Measurements from ENCODE around the gene NXPH3.

NXPH3 gene

GRCh38 chr17:49592263-49592662, 16.6 kb downstream of the NXPH3 start:
- no peak for DNase-seq (ENCODE audit: low read depth)

GRCh38 chr17:49595328-49595727, 19.7 kb downstream of the NXPH3 start:
- no peak for DNase-seq (ENCODE audit: low read depth)

DNA sequence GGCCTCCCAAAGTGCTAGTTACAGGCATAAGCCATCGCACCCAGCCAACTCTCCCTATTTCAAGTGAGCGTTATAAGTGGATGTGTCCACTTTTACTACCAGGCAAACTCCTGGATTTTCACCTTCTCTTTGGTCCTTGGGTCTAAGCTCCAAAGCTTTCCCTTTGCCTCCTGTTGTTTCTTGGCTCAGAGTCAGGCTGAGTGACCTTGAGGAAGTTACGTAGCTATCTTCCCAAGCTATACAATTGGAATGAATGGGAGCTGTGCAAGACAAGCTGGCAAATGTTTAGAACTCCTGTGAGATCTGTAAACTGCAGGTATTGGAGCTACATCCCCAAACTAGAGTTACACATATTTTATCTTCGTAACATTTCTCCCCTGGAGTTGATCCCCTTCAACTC, 20.3 kb downstream of the NXPH3 start:
- no peak for DNase-seq (ENCODE audit: low read depth)

DNA sequence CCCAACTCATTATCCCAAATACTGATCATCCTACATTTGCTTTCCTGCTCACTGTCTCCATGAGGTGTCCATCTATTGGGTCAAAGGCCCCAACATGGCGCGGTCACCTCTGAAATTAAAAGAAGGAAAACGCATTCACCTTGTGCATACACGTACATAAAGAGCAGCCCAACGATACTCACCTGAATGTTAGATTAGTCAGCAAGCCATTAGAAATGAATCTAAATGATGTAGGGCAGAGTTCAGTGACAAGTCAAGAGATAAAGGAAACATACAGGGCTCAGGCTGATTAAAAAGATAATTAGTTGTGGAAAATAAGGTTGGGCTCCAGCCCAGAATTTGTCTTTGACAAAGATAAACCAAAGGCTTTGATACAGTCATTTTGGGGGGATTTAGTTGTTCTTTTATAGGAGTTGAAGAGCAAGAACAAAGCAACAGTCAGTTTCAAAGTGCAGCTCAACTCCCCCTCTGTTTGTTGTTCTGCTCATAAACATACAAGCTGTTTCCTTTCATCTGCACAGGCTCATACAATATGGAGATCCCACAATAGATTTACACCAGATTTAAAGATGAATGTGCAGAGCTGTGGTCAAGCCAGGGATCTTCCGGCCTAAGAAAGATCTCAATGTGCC, 21.1 kb downstream of the NXPH3 start:
- no peak for DNase-seq (ENCODE audit: low read depth)

DNA sequence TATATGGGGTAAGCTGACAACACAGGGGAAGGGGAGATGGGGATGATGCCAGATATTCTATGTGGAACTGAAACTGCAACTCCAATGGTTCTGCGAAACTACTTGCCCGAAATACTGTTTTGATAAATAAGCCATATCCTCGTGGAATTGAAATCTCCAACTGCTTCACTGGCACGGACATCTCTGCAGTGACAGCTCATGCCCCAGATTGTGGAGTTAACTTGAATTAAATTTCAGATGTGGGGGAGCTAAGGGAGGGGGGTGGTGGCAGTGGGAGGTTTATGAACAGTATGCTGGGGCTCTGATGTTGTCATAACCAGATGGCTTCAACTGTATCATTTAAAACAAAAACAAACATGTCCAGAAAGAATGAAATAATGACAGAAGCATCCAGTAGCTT, 21.8 kb downstream of the NXPH3 start:
- no peak for DNase-seq (ENCODE audit: low read depth)

- no peak for DNase-seq (ENCODE audit: low read depth)
Measured at GRCh38 chr17:49597928-49598655, 22.4 kb downstream of the NXPH3 start.

GRCh38 chr17:49598918-49599317, 23.2 kb downstream of the NXPH3 start:
- DNase-seq (ENCODE audit: low read depth) = no peak

DNA sequence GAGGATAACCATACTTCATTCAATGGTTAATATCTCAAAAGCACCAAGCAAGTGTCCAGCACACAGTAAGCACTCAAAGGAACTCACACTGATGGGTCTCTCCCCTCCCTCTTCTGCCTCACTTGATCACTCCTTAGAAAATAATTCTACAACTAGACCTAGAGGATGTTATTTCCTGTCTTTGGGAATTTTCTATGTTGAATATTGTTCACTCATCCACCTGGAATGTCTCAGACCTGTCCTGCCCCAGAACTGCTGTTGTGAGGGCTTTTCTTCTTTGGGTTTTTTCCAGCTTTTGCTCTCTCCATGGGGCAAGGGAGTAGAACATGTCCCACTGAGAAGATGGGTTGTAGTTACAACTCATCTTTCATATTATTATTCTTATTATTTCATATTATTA, 25.3 kb downstream of the NXPH3 start:
- DNase-seq (ENCODE audit: low read depth) = no peak

GRCh38 chr17:49602783-49603182, 27.1 kb downstream of the NXPH3 start:
- no peak for DNase-seq (ENCODE audit: low read depth)

GRCh38 chr17:49603238-49603637, 27.6 kb downstream of the NXPH3 start:
- DNase-seq (ENCODE audit: low read depth) = peak; percentile 81

GRCh38 chr17:49603720-49604119, 28.0 kb downstream of the NXPH3 start:
- DNase-seq (ENCODE audit: low read depth) = no peak

DNA sequence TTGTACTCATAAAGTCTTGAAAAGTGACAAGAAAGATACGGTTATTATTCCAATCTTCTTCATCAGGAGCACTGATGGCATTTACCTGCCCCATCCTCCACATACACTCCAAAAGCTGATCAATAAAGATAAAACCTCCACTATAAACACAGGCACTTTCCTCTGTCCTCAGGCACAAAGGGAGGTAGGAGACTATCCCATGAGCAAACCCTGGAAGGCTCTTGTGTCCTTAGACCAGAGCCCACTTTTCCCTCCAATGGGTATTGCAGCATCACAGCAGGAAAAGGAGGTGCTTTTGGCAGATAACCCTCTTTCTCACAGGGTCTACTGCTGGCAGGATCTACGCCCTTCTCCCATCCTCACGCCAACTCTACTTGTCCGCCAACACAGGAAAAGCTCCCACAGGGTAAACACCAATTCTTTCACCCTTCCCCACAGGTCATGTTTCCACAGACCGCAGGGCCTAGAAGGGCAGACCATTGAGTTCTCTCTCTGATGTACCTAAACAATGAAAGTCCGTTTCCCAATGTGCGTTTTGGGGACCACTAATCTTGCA, 28.7 kb downstream of the NXPH3 start:
- DNase-seq (ENCODE audit: low read depth) = no peak

DNA sequence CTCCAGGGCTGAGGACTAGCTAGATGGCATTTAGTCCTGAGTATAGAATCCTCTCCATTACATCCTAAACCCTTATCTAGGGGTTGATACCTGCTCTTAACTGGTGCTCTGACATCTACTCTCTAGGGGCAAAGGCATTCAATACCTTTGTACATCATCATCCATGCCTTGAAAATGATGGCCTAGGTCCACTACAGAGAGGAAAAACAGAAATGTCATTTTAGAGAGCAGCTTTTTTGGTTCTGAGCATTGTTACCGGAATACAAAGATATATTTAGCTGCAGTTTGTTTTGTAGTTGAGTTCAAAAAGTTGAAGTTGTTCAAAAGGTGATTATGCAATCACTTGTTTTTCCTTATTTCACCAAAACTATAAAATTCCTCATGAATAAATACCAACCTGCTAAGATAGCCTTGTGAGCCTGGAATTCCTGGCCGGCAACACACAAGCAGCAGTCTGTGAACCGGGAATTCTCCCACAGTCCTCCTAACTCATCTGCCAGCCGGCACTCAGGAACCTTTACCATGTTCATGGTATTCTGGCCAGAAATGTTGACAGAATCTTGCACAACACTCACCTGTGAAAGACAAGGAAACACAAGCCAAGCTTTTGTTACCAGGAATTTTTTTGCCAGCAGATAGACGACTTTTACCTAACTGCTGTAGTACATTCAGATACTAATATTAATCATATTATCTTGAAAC, 35.4 kb downstream of the NXPH3 start:
- no peak for DNase-seq (ENCODE audit: low read depth)

- DNase-seq (ENCODE audit: low read depth) = no peak
Measured at GRCh38 chr17:49612726-49613125, 37.1 kb downstream of the NXPH3 start.

- DNase-seq (ENCODE audit: low read depth) = no peak
Measured at GRCh38 chr17:49613182-49613800, 37.6 kb downstream of the NXPH3 start.

DNA sequence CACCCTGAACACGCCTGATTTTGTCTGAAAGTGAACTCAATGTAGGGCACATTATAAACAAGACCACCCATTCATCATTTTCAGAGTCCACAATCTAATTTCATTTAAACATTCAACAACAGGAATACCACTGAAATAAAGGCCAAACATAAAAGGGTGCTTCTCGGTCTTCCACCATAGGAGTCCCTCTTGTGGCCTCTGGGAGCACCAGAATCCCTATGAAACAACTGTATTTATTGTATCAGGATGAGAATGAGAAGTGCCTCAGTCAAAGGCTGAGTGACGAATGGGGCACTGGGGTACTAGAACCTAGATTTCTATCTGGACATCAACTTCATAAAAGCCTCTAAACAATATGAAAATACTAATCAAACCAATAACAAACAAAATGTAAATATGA, 40.4 kb downstream of the NXPH3 start:
- no peak for DNase-seq (ENCODE audit: low read depth)

- DNase-seq (ENCODE audit: low read depth) = peak; percentile 95
Measured at GRCh38 chr17:49616601-49617131, 41.0 kb downstream of the NXPH3 start.

DNA sequence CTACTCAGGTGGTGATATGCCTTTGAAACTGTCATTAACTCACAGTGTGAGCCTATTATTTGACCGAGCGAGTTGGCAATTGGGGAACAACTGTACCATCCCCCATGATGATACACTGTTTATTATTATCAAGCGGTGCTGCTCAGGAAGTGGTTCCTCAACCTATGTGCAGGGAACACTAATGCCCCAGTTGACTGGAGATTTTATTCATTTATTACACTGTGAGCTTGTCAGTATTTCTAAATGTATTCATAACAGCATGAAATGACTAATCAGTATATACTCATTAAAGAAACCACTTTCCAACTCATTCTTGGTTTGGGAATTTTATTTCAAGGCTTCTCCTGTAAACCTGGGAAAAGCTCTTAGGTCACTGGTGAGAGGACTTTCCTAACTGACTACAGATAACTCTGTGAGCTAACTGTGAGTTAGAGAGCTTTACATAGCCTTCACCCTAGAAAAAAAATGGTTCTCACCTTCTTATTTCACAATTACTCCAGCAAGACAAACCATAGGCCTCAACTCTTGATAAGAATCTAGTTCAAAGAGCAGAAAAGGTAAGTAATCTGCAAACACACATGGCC, 42.4 kb downstream of the NXPH3 start:
- DNase-seq (ENCODE audit: low read depth) = no peak

DNA sequence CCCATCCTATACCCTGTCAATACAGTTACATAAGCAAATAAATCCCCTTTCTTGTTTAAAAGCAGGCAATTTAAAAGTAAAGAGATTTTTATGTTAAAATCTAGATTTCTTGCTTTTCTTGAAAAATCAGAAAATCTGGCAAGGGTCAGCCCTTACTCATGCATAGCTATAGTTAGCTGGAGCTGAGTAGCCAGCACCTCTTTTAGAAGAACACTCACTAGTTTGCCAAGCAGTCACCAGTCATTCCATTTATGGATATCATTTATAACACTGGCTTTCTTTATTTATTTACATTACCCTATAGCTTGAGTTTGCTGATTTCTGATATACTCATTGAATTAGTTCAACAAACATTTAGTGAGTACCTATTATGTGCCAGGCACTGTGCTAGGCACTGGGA, 45.7 kb downstream of the NXPH3 start:
- no peak for DNase-seq (ENCODE audit: low read depth)

GRCh38 chr17:49621946-49622529, 46.4 kb downstream of the NXPH3 start:
- DNase-seq (ENCODE audit: low read depth) = no peak

GRCh38 chr17:49624896-49625295, 49.2 kb downstream of the NXPH3 start:
- no peak for DNase-seq (ENCODE audit: low read depth)

DNA sequence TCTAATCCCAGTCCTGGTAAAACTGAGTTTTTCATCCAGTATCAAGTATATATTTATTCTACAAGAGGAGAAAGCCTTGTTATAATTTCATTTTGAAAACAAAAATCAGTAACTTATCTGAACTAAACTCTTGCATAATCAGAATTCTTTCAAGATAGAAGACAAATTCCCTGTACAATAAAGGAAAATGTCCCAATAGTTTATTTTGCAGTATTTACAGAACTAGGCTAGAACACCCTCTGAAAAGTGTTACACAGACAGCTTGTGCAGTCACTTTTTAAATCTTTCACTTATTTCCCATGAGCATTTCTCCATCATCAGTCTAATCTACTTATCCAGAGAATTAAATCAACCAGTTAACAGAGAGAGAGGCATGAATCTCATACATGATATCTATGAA, 53.8 kb downstream of the NXPH3 start:
- no peak for DNase-seq (ENCODE audit: low read depth)
